Keratinocyte (primary cell): ENCODE measurements around the gene PLS3. TPM values are rescaled to one million over a fixed set of nuclear protein-coding genes. Genes with fewer than 3 reads are reported as not detected.
A peak's percentile ranks its signal among the peaks of the same experiment; 100 is the strongest.

Source experiments
- DNase-seq: peaks from one replicate; pipeline ENCODE4 v3.0.0-alpha.2; 2011; ENCODE audit warnings: low read depth, missing footprints, low spot score
- FAIRE-seq: peaks from 2 replicates; lab custom pipeline; 2011; peaks lifted over from hg19 to GRCh38; lab: Jason Lieb, UNC
- H2AFZ ChIP-seq: 2 replicates; pipeline ENCODE4 v1.6.0; 2012; ENCODE audit warnings: low read length, control low read depth, inconsistent platforms; ENCODE audit not compliant: control insufficient read depth
- H3K27ac ChIP-seq: 2 replicates; pipeline ENCODE4 v1.5.1; 2011; ENCODE audit warnings: low read length; ENCODE audit not compliant: control insufficient read depth, insufficient read depth
- H3K27me3 ChIP-seq: 3 replicates; pipeline ENCODE4 v1.6.0; 2011; ENCODE audit warnings: low read length; ENCODE audit not compliant: control insufficient read depth, insufficient read depth; ENCODE audit errors: extremely low read depth
- H3K36me3 ChIP-seq, 2 experiments: 2 replicates in 1 of 2; 3 replicates in 1 of 2; pipeline ENCODE4 v1.5.1; 2011; ENCODE audit warnings: low read length in 2 of 2, mild to moderate bottlenecking in 1 of 2; ENCODE audit not compliant: control insufficient read depth in 2 of 2, insufficient read depth in 2 of 2; ENCODE audit errors: extremely low read depth in 1 of 2
- H3K4me1 ChIP-seq: 3 replicates; pipeline ENCODE4 v1.5.1; 2011; ENCODE audit warnings: low read length; ENCODE audit not compliant: control insufficient read depth, insufficient read depth; ENCODE audit errors: extremely low read depth
- H3K4me2 ChIP-seq: 3 replicates; pipeline ENCODE4 v1.6.0; 2011; ENCODE audit warnings: low read depth, low read length; ENCODE audit not compliant: control insufficient read depth, insufficient read depth; ENCODE audit errors: extremely low read depth
- H3K4me3 ChIP-seq, 3 experiments: fragments of 200-600 bp in 1 of 3; sonication (generic) in 1 of 3; 2 replicates in 2 of 3; 3 replicates in 1 of 3; pipeline ENCODE4 v1.5.1; 2011 to 2016; ENCODE audit warnings: low read length in 3 of 3, mild to moderate bottlenecking in 3 of 3, control low read depth in 2 of 3, inconsistent platforms in 1 of 3, low read depth in 1 of 3, mixed read lengths in 1 of 3, mixed run types in 1 of 3, moderate library complexity in 1 of 3; ENCODE audit not compliant: control insufficient read depth in 2 of 3, insufficient read depth in 2 of 3; ENCODE audit errors: extremely low read depth in 1 of 3
- H3K79me2 ChIP-seq: 2 replicates; pipeline ENCODE4 v1.6.0; 2012; ENCODE audit warnings: low read length; ENCODE audit not compliant: control insufficient read depth, insufficient read depth
- H3K9ac ChIP-seq: 3 replicates; pipeline ENCODE4 v1.6.0; 2011; ENCODE audit warnings: low read length; ENCODE audit not compliant: control insufficient read depth, insufficient read depth; ENCODE audit errors: extremely low read depth
- H3K9me1 ChIP-seq: 3 replicates; pipeline ENCODE4 v1.6.0; 2011; ENCODE audit warnings: low read length; ENCODE audit not compliant: control insufficient read depth, insufficient read depth; ENCODE audit errors: extremely low read depth
- H3K9me3 ChIP-seq: 2 replicates; pipeline ENCODE4 v1.5.1; 2012; ENCODE audit warnings: low read depth, low read length; ENCODE audit not compliant: control insufficient read depth
- H4K20me1 ChIP-seq: 3 replicates; pipeline ENCODE4 v1.6.0; 2011; ENCODE audit warnings: low read length; ENCODE audit not compliant: control insufficient read depth, insufficient read depth; ENCODE audit errors: extremely low read depth
- CTCF ChIP-seq, 3 experiments: IDR thresholded peaks in 1 of 3; conservative IDR thresholded peaks in 1 of 3; optimal IDR thresholded peaks in 1 of 3; 2 replicates in 2 of 3; 3 replicates in 1 of 3; pipeline versions ENCODE3 to v1.5.1; 2011; ENCODE audit warnings: low read length in 3 of 3, mild to moderate bottlenecking in 3 of 3, moderate library complexity in 2 of 3, control low read depth in 1 of 3, inconsistent platforms in 1 of 3; ENCODE audit not compliant: insufficient read depth in 2 of 3; ENCODE audit errors: extremely low read depth in 1 of 3
- EZH2 ChIP-seq: IDR thresholded peaks from one replicate; pipeline ENCODE4 v1.6.1; 2012; ENCODE audit warnings: inconsistent platforms, mild to moderate bottlenecking, low read length, moderate library complexity
- dilution Hi-C: fragments of 300-500 bp; cut with MboI; formaldehyde crosslinking; loops from one replicate; pipeline ENCODE4 v1.7.0; 2020; ENCODE audit warnings: low sequenced_read_pairs; ENCODE audit not compliant: extremely low pct_ligation_motif_present
- polyA plus RNA-seq, 5 experiments: library from polyadenylated mRNA; depleted of rRNA in 3 of 5; stranded (reverse) in 3 of 5; stranded (forward) in 1 of 5; unstranded in 1 of 5; fragments of >200 nt; gene quantifications; 1 replicate in 1 of 5; 2 replicates in 3 of 5; 3 replicates in 1 of 5; pipeline versions ENCODE4 v1.2.1 to v1.2.3, GENCODE V29; 2011 to 2012; ENCODE audit warnings: missing spikeins in 2 of 5, low read depth in 1 of 5, low replicate concordance in 1 of 5

PLS3 gene
- polyA plus RNA-seq, 1 donor (not counting 4 experiments of a cell fraction or from before 2014, with no cell fraction given), result 457 TPM

- FAIRE-seq (peak; percentile 13), DNase-seq (no peak)
- no peaks in the 10 kb centered on the region for H3K27me3 ChIP-seq
- H3K27ac ChIP-seq, result peak overlapping the region; percentile 41
- H3K4me3 ChIP-seq, result no peak overlapping the region
- no peak overlapping the region for H3K9ac ChIP-seq
- H3K4me1 ChIP-seq, result peaks cover 2% of the 10 kb centered on the region
- no peak for TF ChIP-seq EZH2
- TF ChIP-seq CTCF (optimal IDR thresholded peaks at IDR 0.05 in 1 of 3, IDR thresholded peaks at IDR 0.05 in 1 of 3, conservative IDR thresholded peaks at IDR 0.05 in 1 of 3; ENCODE audit: extremely low read depth in 1 of 3, insufficient read depth in 2 of 3, low read length in 3 of 3), result no peak
- peaks cover 0 to 5% of the 10 kb centered on the region in 2 experiments for H3K36me3 ChIP-seq
- no peaks in the 10 kb centered on the region for H3K9me3 ChIP-seq
- dilution Hi-C loops, result no loop called here
- no peaks in the 10 kb centered on the region for H4K20me1 ChIP-seq
- no peak overlapping the region for H3K4me2 ChIP-seq
- H3K79me2 ChIP-seq, result peaks cover 86% of the 10 kb centered on the region
- no peaks in the 10 kb centered on the region for H3K9me1 ChIP-seq
- H2AFZ ChIP-seq, result no peak overlapping the region
Observed at GRCh38 chrX:115602729-115603389, 41.9 kb downstream of the PLS3 start.

- H3K27ac ChIP-seq, result peak overlapping the region; percentile 41
Observed at GRCh38 chrX:115603534-115604074, 42.6 kb downstream of the PLS3 start.

More at GRCh38 chrX:115603534-115604074, 42.6 kb downstream of the PLS3 start:
- H3K36me3 ChIP-seq, result peaks cover 0 to 5% of the 10 kb centered on the region in 2 experiments
- no peak overlapping the region for H3K4me3 ChIP-seq
- H3K27me3 ChIP-seq, result no peaks in the 10 kb centered on the region
- FAIRE-seq (no peak), DNase-seq (no peak)
- H3K9ac ChIP-seq, result no peak overlapping the region
- dilution Hi-C loops, result no loop called here
- H3K9me1 ChIP-seq, result no peaks in the 10 kb centered on the region
- TF ChIP-seq CTCF (optimal IDR thresholded peaks at IDR 0.05 in 1 of 3, IDR thresholded peaks at IDR 0.05 in 1 of 3, conservative IDR thresholded peaks at IDR 0.05 in 1 of 3; ENCODE audit: extremely low read depth in 1 of 3, insufficient read depth in 2 of 3, low read length in 3 of 3), result no peak
- TF ChIP-seq EZH2, result no peak
- H3K79me2 ChIP-seq, result peaks cover 85% of the 10 kb centered on the region
- H2AFZ ChIP-seq, result no peak overlapping the region
- no peaks in the 10 kb centered on the region for H3K9me3 ChIP-seq
- peaks cover 2% of the 10 kb centered on the region for H3K4me1 ChIP-seq
- H4K20me1 ChIP-seq, result no peaks in the 10 kb centered on the region
- H3K4me2 ChIP-seq, result no peak overlapping the region
